GM12878 (cell line): ENCODE data around the gene IER3. TPM values are rescaled to one million over a fixed set of nuclear protein-coding genes. Genes with fewer than 3 reads are reported as not detected.

Experiments
- ATF7 ChIP-seq: fragments of 450-650 bp; IDR thresholded peaks from 2 replicates; pipeline ENCODE4 v1.6.1; 2016; ENCODE audit warnings: low read depth, mild to moderate bottlenecking
- BACH1 ChIP-seq: fragments of 450-650 bp; IDR thresholded peaks from 2 replicates; pipeline ENCODE4 v1.6.1; 2017; ENCODE audit warnings: mild to moderate bottlenecking, borderline replicate concordance
- BCLAF1 ChIP-seq: fragments of 450-650 bp; IDR thresholded peaks from 2 replicates; pipeline ENCODE4 v1.6.1; 2017; ENCODE audit warnings: antibody characterized with exemption, mild to moderate bottlenecking, moderate library complexity
- CBFB ChIP-seq: IDR thresholded peaks from 2 replicates; pipeline ENCODE4 v1.6.1; 2016; ENCODE audit warnings: antibody characterized with exemption, low read depth
- CREB1 ChIP-seq: IDR thresholded peaks from 2 replicates; pipeline ENCODE4 v1.6.1; 2012; ENCODE audit warnings: low read depth, mild to moderate bottlenecking, inconsistent platforms
- HDAC6 ChIP-seq: fragments of 200-600 bp; sonication (generic); IDR thresholded peaks from one replicate; pipeline ENCODE4 v1.8.0; 2017; ENCODE audit warnings: antibody characterized with exemption; ENCODE audit not compliant: unreplicated experiment
- IKZF2 ChIP-seq, 2 experiments: fragments of 450-650 bp; IDR thresholded peaks; 2 replicates each; pipeline ENCODE4 v1.6.1; 2017; ENCODE audit warnings: mild to moderate bottlenecking in 2 of 2, moderate library complexity in 2 of 2
- MLLT1 ChIP-seq: fragments of 450-650 bp; IDR thresholded peaks from 2 replicates; pipeline ENCODE4 v1.6.1; 2016; ENCODE audit warnings: mild to moderate bottlenecking
- MTA2 ChIP-seq: fragments of 450-650 bp; IDR thresholded peaks from 2 replicates; pipeline ENCODE4 v1.6.1; 2016; ENCODE audit warnings: low read depth, mild to moderate bottlenecking, moderate library complexity
- NR2F1 ChIP-seq: fragments of 450-650 bp; conservative IDR thresholded peaks from 2 replicates; pipeline ENCODE4 v1.6.1; 2017; ENCODE audit warnings: mild to moderate bottlenecking
- PKNOX1 ChIP-seq: fragments of 450-650 bp; IDR thresholded peaks from 2 replicates; pipeline ENCODE4 v1.6.1; 2016; ENCODE audit warnings: mild to moderate bottlenecking
- POLR2AphosphoS2 ChIP-seq: IDR thresholded peaks from 2 replicates; pipeline ENCODE4 v1.6.1; 2011; ENCODE audit warnings: low read depth, mild to moderate bottlenecking, low read length, improper control_type of control experiment, moderate library complexity
- RB1 ChIP-seq: fragments of 450-650 bp; formaldehyde crosslinking; IDR thresholded peaks from 2 replicates; pipeline ENCODE4 v1.6.1; 2017; ENCODE audit warnings: mild to moderate bottlenecking, borderline replicate concordance
- RBBP5 ChIP-seq: fragments of 200-600 bp; sonication (generic); conservative IDR thresholded peaks from 2 replicates; pipeline ENCODE4 v1.6.1; 2016
- SRF ChIP-seq, 2 experiments: IDR thresholded peaks; 2 replicates each; pipeline ENCODE4 v1.6.1; 2011; ENCODE audit warnings: low read depth in 2 of 2, low read length in 2 of 2, mild to moderate bottlenecking in 1 of 2, moderate library complexity in 1 of 2
- ZBTB33 ChIP-seq: fragments of 450-650 bp; IDR thresholded peaks from 2 replicates; pipeline ENCODE4 v1.6.1; 2017; ENCODE audit warnings: mild to moderate bottlenecking
- ZNF207 ChIP-seq: fragments of 450-650 bp; IDR thresholded peaks from 2 replicates; pipeline ENCODE4 v1.6.1; 2014; ENCODE audit warnings: antibody characterized with exemption, mild to moderate bottlenecking, borderline replicate concordance
- ZNF592 ChIP-seq: fragments of 450-650 bp; IDR thresholded peaks from 2 replicates; pipeline ENCODE4 v1.6.1; 2017; ENCODE audit warnings: mild to moderate bottlenecking, moderate library complexity
- ZZZ3 ChIP-seq: IDR thresholded peaks from 2 replicates; pipeline ENCODE4 v1.6.1; 2011; ENCODE audit warnings: low read depth; ENCODE audit not compliant: control insufficient read depth, insufficient read length
- polyA plus RNA-seq, 11 experiments: library from polyadenylated mRNA; depleted of rRNA in 4 of 11; unstranded in 6 of 11; stranded (reverse) in 5 of 11; fragments of >200 nt; fragmentation: Nextera tagmentation in 4 of 11; fragmentation: Illumina TruSeq in 1 of 11; extraction: Ambion mirVana in 4 of 11; extraction: Trizol in 1 of 11; gene quantifications; 1 replicate in 1 of 11; 2 replicates in 10 of 11; pipeline versions ENCODE4 v1.2.1 to v1.2.3, GENCODE V29; 2011 to 2016; ENCODE audit warnings: inconsistent platforms in 2 of 11, missing spikeins in 2 of 11, low read depth in 1 of 11
- total RNA-seq, 4 experiments: library from RNA; depleted of rRNA in 3 of 4; stranded (reverse); fragments of >200 nt in 3 of 4; fragmentation: Illumina TruSeq in 1 of 4; extraction: Trizol in 1 of 4; gene quantifications; 2 replicates each; pipeline versions ENCODE4 v1.2.1 to v1.2.3, GENCODE V29; 2013 to 2021

The IER3 gene
- total and polyA plus RNA-seq, 10 of the 15 experiments (the other 5 are each of a cell fraction or from before 2014, with no cell fraction given), result 1.9 to 100 (median 32.3) TPM

- 0 out of 2 replicates have a peak, but pooled peaks have one; percentile 54 for TF ChIP-seq ZNF592
- TF ChIP-seq ZZZ3, result no peak
- TF ChIP-seq ZNF207, result no peak
- TF ChIP-seq ZBTB33, result no peak
- no peak for TF ChIP-seq HDAC6
- TF ChIP-seq CBFB, result 0 out of 2 replicates have a peak, but pooled peaks have one; percentile 20
- peak; percentile 57; the same call in 1 of the 2 replicates for TF ChIP-seq MTA2
- TF ChIP-seq PKNOX1, result no peak
- 0 out of 2 replicates have a peak, but pooled peaks have one; percentile 16 for TF ChIP-seq BACH1
- TF ChIP-seq CREB1, result peak; percentile 66
- peak; percentile 92 to 93 for TF ChIP-seq IKZF2 (IDR thresholded peaks at IDR 0.05)
- peak; percentile 95 for TF ChIP-seq ATF7
- TF ChIP-seq RBBP5, result no peak
- no peak for TF ChIP-seq RB1
- TF ChIP-seq NR2F1, result peak; percentile 39; the same call in 1 of the 2 replicates
- TF ChIP-seq POLR2AphosphoS2, result no peak
- no peak for TF ChIP-seq SRF (IDR thresholded peaks at IDR 0.05; ENCODE audit: low read depth in 2 of 2, low read length in 2 of 2)
- TF ChIP-seq BCLAF1, result no peak
- no peak; the same call in 1 of the 2 replicates for TF ChIP-seq MLLT1
Observed at GRCh38 chr6:30781743-30782424, 37.5 kb upstream of the IER3 start (continued).
